GM21723 (cell line): ENCODE measurements around the gene C4BPB.
"Not testable (repeated sequence)": the region's sequence is repeated elsewhere in the genome, so short reads cannot be mapped to it uniquely, and the experiment has no call there.

Experiments
- ATAC-seq: cut with Tn5 transposase; IDR thresholded peaks from one replicate; pipeline ENCODE4 v1.9.1; 2021; ENCODE audit warnings: mild to moderate bottlenecking, moderate library complexity; ENCODE audit not compliant: unreplicated experiment

Gene C4BPB, protein sequence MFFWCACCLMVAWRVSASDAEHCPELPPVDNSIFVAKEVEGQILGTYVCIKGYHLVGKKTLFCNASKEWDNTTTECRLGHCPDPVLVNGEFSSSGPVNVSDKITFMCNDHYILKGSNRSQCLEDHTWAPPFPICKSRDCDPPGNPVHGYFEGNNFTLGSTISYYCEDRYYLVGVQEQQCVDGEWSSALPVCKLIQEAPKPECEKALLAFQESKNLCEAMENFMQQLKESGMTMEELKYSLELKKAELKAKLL

DNA sequence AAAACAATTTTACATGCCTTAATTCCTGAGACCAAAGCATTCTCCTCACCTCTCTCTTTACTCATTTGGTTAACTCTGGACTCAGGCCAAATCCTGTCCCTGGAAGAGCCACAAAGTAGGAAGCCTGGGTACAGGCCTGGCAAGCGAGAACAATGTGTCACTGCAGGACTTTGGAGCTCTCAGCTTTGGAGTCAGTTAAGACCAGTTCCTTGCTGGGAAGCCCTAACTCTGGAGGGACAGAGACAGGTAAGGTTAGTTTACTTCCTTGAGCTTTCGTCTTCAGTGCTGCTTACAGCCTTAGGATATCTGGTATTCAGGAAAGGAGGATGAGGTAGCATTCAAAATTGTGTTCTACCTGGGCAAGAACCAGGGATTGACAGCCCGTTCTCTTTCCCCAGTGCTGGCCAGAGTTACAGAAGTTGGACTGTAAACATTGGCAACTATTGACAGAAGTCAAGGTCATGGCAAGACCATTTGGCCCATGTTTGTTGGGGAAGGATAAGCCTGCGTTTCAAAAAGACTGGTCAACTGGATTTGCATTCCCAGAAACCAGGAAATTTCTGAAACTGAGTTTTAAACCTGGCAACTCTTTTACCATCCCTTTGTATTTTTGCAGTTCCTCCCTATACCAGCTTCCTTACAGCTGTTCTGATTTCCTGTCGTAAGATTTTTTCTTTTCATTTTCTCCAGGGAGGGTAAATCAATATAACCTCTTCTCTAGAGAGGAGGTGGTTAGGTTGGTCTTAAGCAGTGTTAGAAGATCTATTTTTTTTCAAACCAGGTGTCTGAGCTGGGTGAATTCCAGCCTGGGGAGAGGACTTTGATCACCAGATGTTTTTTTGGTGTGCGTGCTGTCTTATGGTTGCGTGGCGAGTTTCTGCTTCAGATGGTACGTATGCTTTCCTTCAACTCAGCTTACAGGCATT, at the start of gene C4BPB:
Gene C4BPB, plus strand, starts transcription at position 160 of the 926 bp plus-strand sequence. Its CDS starts 672 bp downstream, at position 832.
- ATAC-seq, result no peak

DNA sequence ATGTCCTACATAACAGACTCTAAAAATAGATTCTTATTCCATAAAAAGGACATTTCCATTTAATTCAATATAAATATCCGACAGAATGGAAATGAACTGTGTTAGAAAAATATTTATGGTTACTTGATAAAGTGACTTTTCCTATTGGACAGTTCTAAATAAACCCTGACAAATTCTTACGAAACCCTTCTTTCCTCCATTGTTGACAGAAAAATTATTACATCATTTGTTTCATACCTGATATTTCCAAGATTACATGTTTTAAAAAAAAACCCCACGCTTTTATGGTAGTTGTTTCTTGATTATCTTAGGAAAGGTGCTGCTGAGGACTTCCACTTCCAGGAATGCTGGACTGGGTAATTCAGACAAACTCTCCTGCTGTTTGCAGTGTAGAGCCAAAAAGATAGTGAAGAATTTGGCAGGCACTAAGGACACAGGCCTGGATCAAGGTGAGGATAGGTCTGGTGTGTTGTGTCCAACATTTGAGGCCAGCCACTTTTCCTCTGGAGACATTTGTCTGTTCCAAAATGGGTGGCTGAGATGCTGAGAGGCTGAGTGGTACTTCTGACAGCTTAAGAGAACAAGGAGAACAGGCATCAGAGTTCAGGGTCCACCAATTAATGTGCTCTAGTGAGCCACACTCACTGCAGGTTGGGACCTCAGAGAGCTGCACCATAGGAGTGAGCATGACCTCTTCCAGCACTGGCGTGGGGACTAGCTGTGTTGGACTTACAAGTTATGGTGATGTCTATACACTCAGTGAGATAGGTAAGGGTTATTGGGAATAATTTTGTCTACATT, 49.1 kb upstream of the C4BPB start:
- no peak for ATAC-seq

DNA sequence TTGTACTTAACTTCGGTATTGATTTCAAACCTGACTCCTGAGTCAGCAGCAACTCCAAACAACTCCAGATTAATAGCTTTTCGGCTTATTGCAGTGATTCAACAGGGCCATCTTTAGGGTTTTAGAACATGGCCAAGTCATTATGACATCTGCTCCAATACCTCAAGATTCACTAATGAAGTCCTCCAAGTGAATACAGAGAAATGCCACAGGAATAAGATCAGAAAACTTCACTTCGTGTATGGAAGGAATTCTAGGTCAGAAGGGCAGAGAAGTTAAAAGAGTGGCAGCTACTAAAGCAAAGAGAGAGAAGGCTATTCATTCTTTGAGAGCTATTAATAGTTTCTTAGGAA, 48.5 kb upstream of the C4BPB start:
- ATAC-seq, result no peak

DNA sequence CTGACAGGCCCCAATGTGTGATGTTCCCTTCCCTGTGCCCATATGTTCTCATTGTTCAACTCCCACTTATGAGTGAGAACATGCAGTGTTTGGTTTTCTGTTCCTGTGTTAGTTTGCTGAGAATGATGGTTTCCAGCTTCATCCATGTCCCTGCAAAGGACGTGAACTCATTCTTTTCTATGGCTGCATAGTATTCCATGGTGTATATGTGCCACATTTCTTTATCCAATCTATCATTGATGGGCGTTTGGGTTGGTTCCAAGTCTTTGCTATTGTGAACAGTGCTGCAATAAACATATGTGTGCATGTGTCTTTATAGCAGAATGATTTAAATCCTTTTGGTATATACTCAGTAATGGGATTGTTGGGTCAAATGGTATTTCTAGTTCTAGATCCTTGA, 47.3 kb upstream of the C4BPB start:
- ATAC-seq, result not testable (repeated sequence)

DNA sequence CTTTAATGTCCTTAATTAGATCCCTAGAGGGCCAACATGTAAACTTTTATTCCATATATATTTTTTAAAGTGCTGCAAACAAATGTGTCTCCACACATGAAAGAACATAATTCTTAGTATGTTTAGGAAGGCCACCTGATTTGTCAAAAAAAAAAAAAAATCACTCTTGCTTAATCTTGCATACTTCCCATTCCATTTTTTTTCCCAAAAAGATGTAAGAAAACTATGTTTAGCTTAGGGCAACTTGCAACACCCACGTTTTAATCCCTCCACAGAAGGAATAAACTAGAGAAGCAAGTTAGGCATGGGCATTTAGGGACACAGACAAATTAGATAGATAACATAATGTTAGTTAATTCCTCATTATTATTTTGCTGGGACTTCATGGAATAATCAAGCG, 43.2 kb upstream of the C4BPB start:
- ATAC-seq, result no peak

DNA sequence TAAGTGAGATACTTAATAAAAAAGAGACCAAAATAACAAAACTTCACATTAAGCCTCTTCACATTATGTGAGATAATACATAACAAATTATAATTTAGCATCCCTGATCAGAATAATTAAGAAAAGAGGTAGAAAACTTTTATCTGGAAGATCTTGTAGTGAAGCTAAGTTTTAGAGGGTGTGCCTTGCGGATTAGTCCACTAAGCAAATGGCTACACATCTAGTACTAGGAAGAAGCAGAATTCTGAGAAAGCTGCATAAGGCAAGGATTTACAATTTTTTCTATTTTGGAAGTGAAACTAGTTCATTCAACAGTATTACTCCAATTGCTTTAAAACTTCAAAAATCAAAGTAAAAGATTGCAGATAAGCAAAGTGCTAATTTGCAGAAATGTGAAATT, 41.2 kb upstream of the C4BPB start:
- no peak for ATAC-seq

DNA sequence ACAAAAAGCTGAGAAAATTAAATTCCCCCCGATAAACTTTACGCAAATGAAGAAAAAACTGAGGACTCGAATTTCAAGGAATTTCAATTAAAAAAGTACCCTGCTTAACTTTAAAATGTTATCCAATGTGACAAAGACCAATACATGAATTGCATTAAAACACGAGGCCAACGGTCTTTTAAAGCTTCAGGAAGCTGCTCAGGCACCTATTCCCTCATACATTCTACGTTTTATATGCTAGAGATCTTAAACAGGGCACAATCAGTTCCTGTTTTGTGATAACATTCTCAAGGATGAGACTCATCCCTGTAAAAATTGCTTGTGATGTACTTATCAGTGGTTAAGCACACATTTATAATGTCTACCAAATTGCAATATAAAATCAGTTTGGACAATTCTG, 40.6 kb upstream of the C4BPB start:
- ATAC-seq, result no peak

DNA sequence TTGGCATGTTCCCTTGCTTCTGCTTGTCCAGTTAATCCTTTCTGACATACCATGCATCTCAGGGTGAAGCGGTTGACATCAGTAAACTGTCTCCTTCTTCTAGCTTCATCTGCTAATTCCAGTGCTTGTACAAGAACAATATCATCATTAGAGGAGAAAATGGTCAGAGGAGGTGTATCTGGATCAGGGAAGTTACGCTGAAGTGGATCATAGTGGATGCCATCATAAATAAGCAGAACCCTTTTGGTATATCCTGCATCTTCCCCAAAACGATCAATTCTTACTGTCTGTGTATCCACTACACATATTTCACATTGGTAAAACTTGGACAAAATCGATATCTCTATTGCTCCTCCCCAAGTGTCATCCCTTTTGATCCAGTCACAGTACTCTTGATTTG, 39.6 kb upstream of the C4BPB start:
- no peak for ATAC-seq

DNA sequence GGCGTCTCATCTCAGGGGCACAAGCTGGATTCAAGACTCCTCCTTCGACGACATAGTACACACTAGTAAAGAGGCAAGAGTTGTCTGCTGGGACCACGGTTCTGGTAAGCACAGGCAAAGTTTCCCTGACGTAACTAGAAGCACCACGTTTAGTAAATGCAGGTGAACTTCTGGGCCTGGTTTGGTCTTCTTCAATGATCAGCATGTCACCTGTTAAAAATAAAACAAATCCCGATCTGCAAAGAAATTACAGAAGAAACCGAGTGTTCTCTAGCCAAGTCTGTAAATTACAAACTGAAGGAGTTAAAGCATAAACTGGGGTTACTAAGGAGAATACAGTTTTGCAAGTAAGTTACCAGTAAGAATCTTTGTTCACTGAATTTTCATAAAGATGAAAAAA, 39.1 kb upstream of the C4BPB start:
- ATAC-seq, result no peak

DNA sequence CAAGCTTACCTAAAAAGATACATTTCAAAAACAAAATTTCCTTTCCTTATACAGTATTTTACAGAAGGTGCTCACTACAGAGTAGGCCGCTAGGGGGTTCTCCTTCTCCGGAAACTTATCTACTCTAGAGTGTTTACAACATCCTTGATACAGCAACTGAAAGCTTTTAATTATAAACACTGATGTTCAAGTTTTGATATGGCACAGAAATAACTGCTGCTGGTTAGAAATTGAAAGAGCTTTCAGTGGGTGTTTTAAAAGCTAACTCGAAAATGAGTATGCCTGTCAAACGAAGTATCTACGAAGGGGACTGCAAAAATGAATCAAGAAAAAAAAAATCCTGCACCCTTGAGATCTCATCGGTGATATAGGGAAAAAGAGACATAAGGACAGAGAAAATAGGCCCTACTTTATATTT, 38.7 kb upstream of the C4BPB start:
- ATAC-seq, result no peak

DNA sequence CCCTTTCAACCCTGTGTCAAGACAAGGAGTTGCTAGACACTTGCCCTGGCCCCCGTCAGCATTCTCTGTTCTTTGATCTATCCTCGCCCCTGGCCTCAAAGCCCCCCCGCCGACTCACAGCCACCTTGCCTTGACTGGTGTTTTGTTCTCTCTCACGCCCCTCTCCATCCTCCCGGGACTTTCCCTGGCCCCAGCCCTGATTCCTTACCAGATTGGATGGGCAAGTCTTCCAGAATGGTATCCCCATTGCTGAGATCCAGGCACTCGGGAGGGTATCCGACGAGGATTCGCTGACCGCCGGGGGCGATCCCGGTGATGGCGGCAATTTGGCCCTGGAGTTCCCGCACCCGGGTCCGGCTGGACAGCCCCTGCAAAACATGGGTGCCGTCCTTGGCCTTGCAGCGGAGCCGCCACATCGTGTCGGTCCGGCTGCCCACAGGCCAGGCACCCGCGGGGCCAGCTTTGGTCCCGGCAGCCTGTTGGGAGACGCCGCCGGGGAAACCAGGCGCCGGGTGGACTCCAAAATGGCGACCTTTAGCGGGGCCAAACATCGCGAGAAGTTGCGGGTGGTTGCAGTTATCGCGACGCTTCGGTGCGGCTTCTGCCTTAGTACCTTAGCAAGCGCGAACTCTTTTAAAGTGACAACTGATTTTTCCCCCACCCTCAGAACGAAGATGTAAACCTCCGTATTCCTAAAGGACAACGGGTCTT, 38.0 kb upstream of the C4BPB start:
- peak; percentile 50 for ATAC-seq

DNA sequence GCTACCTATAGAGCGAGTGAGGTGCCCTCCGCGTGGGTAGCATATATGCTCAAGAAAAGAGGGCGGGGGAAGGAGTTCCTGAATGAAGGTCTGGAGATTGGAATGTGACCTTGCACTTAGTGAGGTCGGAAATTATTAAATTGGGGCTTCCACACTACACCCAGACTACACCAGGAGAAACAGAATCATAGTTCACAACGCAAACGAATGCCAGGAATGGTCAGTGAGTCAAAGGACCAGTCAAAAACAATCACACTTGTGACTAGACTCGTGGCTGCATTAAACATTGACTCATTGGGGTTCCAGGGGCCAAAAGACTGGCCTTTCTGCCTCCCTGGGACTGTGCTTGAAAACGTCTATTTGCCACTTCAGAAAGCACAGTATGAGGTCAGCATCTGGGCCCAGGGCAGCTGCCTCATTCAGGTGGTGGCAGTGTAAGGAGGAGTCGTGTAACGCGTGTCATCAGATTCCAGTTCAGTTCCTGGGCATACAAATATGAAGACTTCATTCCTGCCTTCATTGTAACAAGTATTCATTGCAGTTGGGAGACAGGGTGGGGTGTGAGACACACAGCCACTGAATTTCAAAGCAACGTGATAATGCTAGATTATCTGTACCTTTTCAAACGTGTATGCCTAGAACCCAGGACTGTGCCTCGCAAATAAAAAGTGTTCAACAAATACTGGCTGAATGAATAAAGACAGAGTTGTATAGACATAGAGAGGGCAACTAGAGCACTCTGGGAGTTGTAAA, 37.3 kb upstream of the C4BPB start, which contains the start of gene YOD1:
Gene YOD1, minus strand, starts transcription at position 18 of the 753 bp plus-strand sequence. CDS start 178 bp downstream, outside the sequence.
- ATAC-seq, result no peak

DNA sequence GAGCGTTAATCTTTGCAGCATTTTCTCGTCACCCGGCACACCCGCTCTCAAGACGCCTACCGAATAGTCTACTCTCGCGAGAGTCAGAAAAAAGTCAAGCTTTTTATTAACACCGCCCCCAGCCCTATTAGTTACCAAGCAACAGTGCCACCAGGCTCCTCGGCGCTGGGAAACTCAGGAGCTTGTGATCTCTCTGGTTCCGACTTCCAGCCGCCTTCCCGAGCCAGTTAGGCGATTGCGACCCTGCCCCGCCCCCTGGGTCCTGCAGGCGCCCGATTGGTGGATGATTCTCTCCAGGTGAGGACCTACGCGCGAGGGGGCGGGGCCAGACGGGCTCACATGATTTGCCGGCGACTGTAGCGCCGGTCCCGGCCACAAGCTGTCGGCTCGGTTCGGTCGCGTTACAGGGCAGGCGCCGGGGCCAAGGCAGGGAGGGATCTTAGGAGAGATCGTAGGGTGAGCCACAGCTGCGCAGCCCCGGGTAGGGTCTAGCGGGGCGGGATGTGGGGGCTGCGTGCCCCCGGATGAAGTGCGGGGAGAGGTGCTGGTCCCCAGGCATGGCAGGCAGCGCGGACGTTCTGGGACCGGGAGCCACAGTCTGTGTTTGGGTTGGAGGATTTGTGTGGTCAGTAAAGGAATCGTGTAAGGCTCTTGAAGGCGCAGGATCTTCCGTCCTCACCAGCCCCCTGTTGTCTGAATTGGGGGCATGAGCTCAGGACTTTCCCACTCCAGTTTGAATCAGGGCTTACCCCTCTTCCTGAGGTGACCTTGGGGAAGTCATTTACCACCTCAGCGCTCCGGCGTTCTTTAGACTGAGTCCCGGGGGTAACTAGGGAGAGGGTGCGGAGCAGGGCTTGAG, 35.5 kb upstream of the C4BPB start, which contains the start of gene PFKFB2:
Gene PFKFB2, plus strand, starts transcription at position 365 of the 859 bp plus-strand sequence. CDS start 1,443 bp downstream, outside the sequence.
- peak; percentile 75 for ATAC-seq

DNA sequence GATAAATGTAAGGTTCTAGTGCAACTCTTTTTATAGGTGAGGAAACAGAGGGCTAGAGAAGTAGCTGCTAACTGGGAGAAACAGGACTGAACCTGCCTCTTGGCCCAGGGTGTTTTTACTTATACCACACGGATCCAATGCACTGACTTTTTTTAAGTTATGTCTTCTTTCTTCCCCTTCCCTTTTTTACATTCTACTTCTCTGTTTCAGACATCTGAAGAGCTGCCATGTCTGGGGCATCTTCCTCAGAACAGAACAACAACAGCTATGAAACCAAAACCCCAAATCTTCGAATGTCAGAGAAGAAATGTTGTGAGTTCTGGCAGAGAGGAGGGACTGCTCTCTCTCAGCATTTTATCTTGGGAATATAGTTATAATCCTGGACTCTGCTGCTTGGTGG, 34.2 kb upstream of the C4BPB start:
- no peak for ATAC-seq

DNA sequence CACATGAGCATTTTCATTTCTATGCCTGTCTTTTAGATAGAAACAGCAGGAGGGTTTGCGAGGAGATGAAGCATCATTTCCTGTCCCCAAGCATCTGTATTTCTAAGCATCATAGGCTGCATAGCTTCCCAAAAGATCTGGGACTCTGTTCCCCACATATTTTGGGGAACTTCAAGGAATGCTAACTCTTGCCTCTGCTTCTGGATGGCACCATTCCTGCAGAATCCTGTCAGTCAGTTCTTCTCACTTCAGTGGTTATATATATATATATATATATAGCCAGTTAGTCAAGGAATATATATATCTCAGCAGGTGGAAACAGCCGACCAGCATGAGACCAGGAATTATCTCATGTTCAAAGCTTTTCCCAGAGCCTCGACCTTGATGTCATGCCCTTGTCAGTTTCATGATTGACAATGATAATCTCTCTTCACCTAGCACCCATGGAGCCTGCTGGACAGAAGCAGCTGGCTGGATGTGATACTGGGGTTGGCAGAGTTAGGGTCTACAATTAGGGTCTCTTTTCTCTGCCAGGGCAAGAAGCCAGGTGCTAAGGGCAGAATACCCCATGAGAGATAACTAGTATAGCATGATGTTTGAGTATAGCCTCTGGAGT, 33.2 kb upstream of the C4BPB start:
- ATAC-seq, result no peak

DNA sequence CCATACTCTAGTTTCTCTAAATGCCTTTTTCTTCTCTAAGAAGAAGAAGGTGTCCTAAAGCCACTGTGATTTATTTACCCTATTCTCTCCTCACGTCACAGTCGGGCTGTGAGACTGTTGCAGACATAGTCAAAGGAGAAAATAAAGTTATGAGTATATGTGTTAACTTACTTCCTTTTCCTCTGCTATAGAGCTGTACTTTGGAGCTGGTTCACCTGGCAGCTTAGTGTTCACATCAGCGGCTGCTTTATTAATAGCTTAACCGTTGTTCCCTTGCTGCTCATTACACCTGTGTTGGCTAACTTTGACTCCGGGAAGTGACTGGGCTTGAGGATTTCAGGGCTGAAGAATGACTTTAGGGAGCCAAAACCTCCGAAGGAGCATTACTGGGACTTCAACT, 32.0 kb upstream of the C4BPB start:
- no peak for ATAC-seq

DNA sequence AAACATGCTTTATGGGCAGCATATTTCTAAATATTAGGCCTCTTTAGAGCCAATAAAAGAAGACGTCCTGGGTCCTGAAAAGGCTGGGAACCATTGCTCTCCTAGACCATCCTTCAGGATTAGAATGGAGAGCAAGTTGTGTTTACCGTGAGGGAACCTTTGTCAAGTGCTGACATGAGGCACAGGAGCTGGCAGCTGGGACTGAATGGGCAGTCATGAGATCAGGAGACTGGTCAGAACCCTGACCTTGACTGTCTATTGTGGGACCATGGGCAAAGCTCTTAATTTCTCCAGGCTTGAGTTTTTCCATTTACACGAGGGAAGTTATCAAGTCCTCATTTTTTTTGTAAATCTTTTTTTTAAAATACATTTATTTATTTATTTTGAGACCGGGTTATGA, 30.4 kb upstream of the C4BPB start:
- ATAC-seq, result no peak
